ENCODE data around the gene MILR1. TPM values are rescaled to one million over a fixed set of nuclear protein-coding genes. Genes with fewer than 3 reads are reported as not detected.

The MILR1 gene
- total RNA-seq, 1 donor from 2014 or later = 19.6 TPM

GRCh38 chr17:64443086-64443760 is 5.7 kb upstream of the MILR1 start:
- intact Hi-C loops (cut with DNase I) = no loop called here
- ATAC-seq = peak; percentile 31 to 41
- TF ChIP-seq CTCF (IDR thresholded peaks at IDR 0.05) = no peak
- H3K9me3 ChIP-seq = peaks cover 8% of the 10 kb centered on the region
- no peak overlapping the region for H3K4me3 ChIP-seq
- H3K4me1 ChIP-seq = peaks cover 34% of the 10 kb centered on the region
- DNase-seq = no peak
- no peaks in the 10 kb centered on the region for H3K36me3 ChIP-seq
- H3K27me3 ChIP-seq (ENCODE audit: low read depth) = no peaks in the 10 kb centered on the region
- H3K27ac ChIP-seq = peak overlapping the region; percentile 71

- Histone ChIP-seq H3K4me1 (peaks cover 30% of the 10 kb centered on the region), H3K36me3 (no peaks in the 10 kb centered on the region), H3K9me3 (no peaks in the 10 kb centered on the region), H3K27ac (no peak overlapping the region), H3K4me3 (no peak overlapping the region), H3K27me3 (ENCODE audit: low read depth) (no peaks in the 10 kb centered on the region)
- intact Hi-C loops (cut with DNase I) = no loop called here
- no peak for DNase-seq
- no peak for TF ChIP-seq CTCF (IDR thresholded peaks at IDR 0.05)
- no peak for ATAC-seq
Observed at GRCh38 chr17:64447526-64447925, 1.4 kb upstream of the MILR1 start.

- no peaks in the 10 kb centered on the region for H3K27me3 ChIP-seq (ENCODE audit: low read depth)
- H3K4me1 ChIP-seq = peaks cover 16% of the 10 kb centered on the region
- H3K9me3 ChIP-seq = no peaks in the 10 kb centered on the region
- peak; percentile 58 to 66 for ATAC-seq
- H3K27ac ChIP-seq = peak overlapping the region; percentile 72
- TF ChIP-seq CTCF (IDR thresholded peaks at IDR 0.05) = no peak
- H3K36me3 ChIP-seq = no peaks in the 10 kb centered on the region
- DNase-seq = no peak
- intact Hi-C loops (cut with DNase I) = no loop called here
- peak overlapping the region; percentile 10 for H3K4me3 ChIP-seq
Observed at GRCh38 chr17:64449545-64449944, 630 bp downstream of the MILR1 start.

- intact Hi-C loops (cut with DNase I) = no loop called here
- Histone ChIP-seq H3K4me3 (no peak overlapping the region), H3K9me3 (no peaks in the 10 kb centered on the region), H3K27ac (peak overlapping the region; percentile 32), H3K36me3 (peaks cover 4% of the 10 kb centered on the region), H3K27me3 (ENCODE audit: low read depth) (no peaks in the 10 kb centered on the region), H3K4me1 (peaks cover 16% of the 10 kb centered on the region)
- DNase-seq (no peak), ATAC-seq (peak; percentile 41 to 54)
- TF ChIP-seq CTCF (IDR thresholded peaks at IDR 0.05) = no peak
Observed at GRCh38 chr17:64455993-64456885, 7.3 kb downstream of the MILR1 start.

- no peak for DNase-seq
Observed at GRCh38 chr17:64457156-64457555, 8.2 kb downstream of the MILR1 start.

More at GRCh38 chr17:64457156-64457555, 8.2 kb downstream of the MILR1 start:
- Histone ChIP-seq H3K27ac (no peak overlapping the region), H3K4me3 (no peak overlapping the region), H3K36me3 (peaks cover 4% of the 10 kb centered on the region), H3K4me1 (peaks cover 16% of the 10 kb centered on the region), H3K9me3 (no peaks in the 10 kb centered on the region), H3K27me3 (ENCODE audit: low read depth) (no peaks in the 10 kb centered on the region)
- peak in 1 of 2 donors; percentile 42 for ATAC-seq
- intact Hi-C loops (cut with DNase I) = no loop called here
- TF ChIP-seq CTCF (IDR thresholded peaks at IDR 0.05) = no peak
